GM12892 (cell line): ENCODE measurements around the gene NAV2.

Source experiments
- POLR2A ChIP-seq: IDR thresholded peaks from 2 replicates; pipeline ENCODE4 v1.6.1; 2011; ENCODE audit warnings: low read depth, low read length, control low read depth
- POLR2AphosphoS5 ChIP-seq: IDR thresholded peaks from 2 replicates; pipeline ENCODE4 v1.6.1; 2011; ENCODE audit warnings: low read depth, low read length, control low read depth

- TF ChIP-seq POLR2A = no peak
- no peak for TF ChIP-seq POLR2AphosphoS5
Observed at GRCh38 chr11:19931141-19931770, 218.6 kb downstream of the NAV2 start.
